CD14-positive monocyte (primary cell): Measurements from ENCODE around the gene UPK1B. TPM values are rescaled to one million over a fixed set of nuclear protein-coding genes. Genes with fewer than 3 reads are reported as not detected.

Source experiments
- DNase-seq, 3 donors: peaks; one replicate each; pipeline ENCODE4 v3.0.0-alpha.2; 2011 to 2022
- H2AFZ ChIP-seq: 2 replicates; pipeline ENCODE4 v1.6.0; 2012; ENCODE audit warnings: mild to moderate bottlenecking, low read depth, low read length, inconsistent platforms; ENCODE audit not compliant: insufficient read depth, poor library complexity, severe bottlenecking
- H3K27ac ChIP-seq, 2 donors: 1 replicate in 1 of 2; 2 replicates in 1 of 2; pipeline ENCODE4 v1.5.1; 2012 to 2013; ENCODE audit warnings: low read length in 2 of 2, control low read depth in 1 of 2, inconsistent platforms in 1 of 2, low read depth in 1 of 2, mild to moderate bottlenecking in 1 of 2
- H3K27me3 ChIP-seq, 2 donors: one replicate each; pipeline versions ENCODE4 v1.6.0 to v1.6.1; 2011 to 2013; ENCODE audit warnings: low read length in 2 of 2; ENCODE audit not compliant: control insufficient read depth in 2 of 2, insufficient read depth in 2 of 2
- H3K36me3 ChIP-seq, 2 donors: replicated peaks in 1 of 2; 1 replicate in 1 of 2; 2 replicates in 1 of 2; pipeline versions ENCODE4 v1.5.1 to v1.6.1; 2012 to 2013; ENCODE audit warnings: low read length in 2 of 2, control low read depth in 1 of 2, inconsistent platforms in 1 of 2, mild to moderate bottlenecking in 1 of 2; ENCODE audit not compliant: insufficient read depth in 2 of 2, control insufficient read depth in 1 of 2
- H3K4me1 ChIP-seq, 2 donors: 1 replicate in 1 of 2; 2 replicates in 1 of 2; pipeline versions ENCODE4 v1.5.1 to v1.6.1; 2012 to 2013; ENCODE audit warnings: low read length in 2 of 2, control low read depth in 1 of 2, inconsistent platforms in 1 of 2, mild to moderate bottlenecking in 1 of 2, moderate library complexity in 1 of 2; ENCODE audit not compliant: insufficient read depth in 2 of 2, control insufficient read depth in 1 of 2
- H3K4me2 ChIP-seq: replicated peaks from 2 replicates; pipeline ENCODE3; 2012; ENCODE audit warnings: low read length, moderate library complexity, mild to moderate bottlenecking; ENCODE audit not compliant: poor library complexity, severe bottlenecking; ENCODE audit errors: extremely low read depth
- H3K4me3 ChIP-seq, 3 experiments: fragments of 200-600 bp in 1 of 3; sonication (generic) in 1 of 3; replicated peaks in 1 of 3; 1 replicate in 2 of 3; 2 replicates in 1 of 3; pipeline ENCODE4 v1.5.1; 2011 to 2013; ENCODE audit warnings: low read length in 3 of 3, mild to moderate bottlenecking in 3 of 3, control low read depth in 2 of 3, low read depth in 2 of 3, inconsistent platforms in 1 of 3, moderate library complexity in 1 of 3
- H3K79me2 ChIP-seq: 2 replicates; pipeline ENCODE4 v1.6.0; 2012; ENCODE audit warnings: mild to moderate bottlenecking, control low read depth, inconsistent platforms, low read length, moderate library complexity; ENCODE audit not compliant: insufficient read depth
- H3K9ac ChIP-seq: 2 replicates; pipeline ENCODE4 v1.6.0; 2017; ENCODE audit warnings: low read length, mild to moderate bottlenecking; ENCODE audit not compliant: insufficient read depth, poor library complexity, severe bottlenecking
- H3K9me3 ChIP-seq, 2 donors: replicated peaks in 1 of 2; 1 replicate in 1 of 2; 2 replicates in 1 of 2; pipeline versions ENCODE4 v1.5.1 to v1.6.1; 2012 to 2013; ENCODE audit warnings: low read length in 2 of 2, control low read depth in 1 of 2; ENCODE audit not compliant: control insufficient read depth in 1 of 2, insufficient read depth in 1 of 2
- H4K20me1 ChIP-seq: 2 replicates; pipeline ENCODE4 v1.6.0; 2012; ENCODE audit warnings: mild to moderate bottlenecking, low read length, control low read depth, moderate library complexity; ENCODE audit not compliant: insufficient read depth
- H3K27ac Mint-ChIP-seq, 7 donors: one replicate each; pipeline ENCODE4 v1.8.0; 2020; ENCODE audit warnings: mild to moderate bottlenecking in 7 of 7, mixed read lengths in 7 of 7, moderate library complexity in 6 of 7, inconsistent platforms in 2 of 7
- H3K27me3 Mint-ChIP-seq, 3 donors: one replicate each; pipeline ENCODE4 v1.8.0; 2021 to 2022; ENCODE audit warnings: low read depth in 3 of 3, mild to moderate bottlenecking in 3 of 3, mixed read lengths in 3 of 3, moderate library complexity in 3 of 3, inconsistent platforms in 1 of 3
- H3K36me3 Mint-ChIP-seq, 2 donors: one replicate each; pipeline ENCODE4 v1.8.0; 2020; ENCODE audit warnings: mixed read lengths in 2 of 2, inconsistent platforms in 1 of 2, mild to moderate bottlenecking in 1 of 2
- H3K4me1 Mint-ChIP-seq: one replicate; pipeline ENCODE4 v1.8.0; 2020; ENCODE audit warnings: mild to moderate bottlenecking, mixed read lengths
- H3K4me3 Mint-ChIP-seq, 2 donors: one replicate each; pipeline ENCODE4 v1.8.0; 2020; ENCODE audit warnings: mild to moderate bottlenecking in 2 of 2, mixed read lengths in 2 of 2, moderate library complexity in 1 of 2
- H3K9me3 Mint-ChIP-seq, 7 donors: one replicate each; pipeline ENCODE4 v1.8.0; 2020 to 2022; ENCODE audit warnings: mixed read lengths in 7 of 7, mild to moderate bottlenecking in 6 of 7, moderate library complexity in 6 of 7, inconsistent platforms in 2 of 7
- WGBS: methylation state at CpG from one replicate; pipeline ENCODE4 v1.1.5; 2013; ENCODE audit warnings: missing lambda C conversion rate; ENCODE audit not compliant: insufficient coverage; 5-methylcytosine and 5-hydroxymethylcytosine counted together
- intact Hi-C, 2 donors: fragments of 100-400 bp; cut with micrococcal nuclease; formaldehyde crosslinking; loops; one replicate each; pipeline versions ENCODE4 v1.15.0 to v1.15.1; 2023
- polyA plus RNA-seq, 3 donors: library from polyadenylated mRNA; depleted of rRNA in 1 of 3; unstranded in 2 of 3; stranded (reverse) in 1 of 3; fragments of 300-500 nt in 2 of 3; fragments of >200 nt in 1 of 3; fragmentation: Illumina TruSeq in 2 of 3; gene quantifications; 1 replicate in 2 of 3; 2 replicates in 1 of 3; pipeline ENCODE4 v1.2.3, GENCODE V29; 2012 to 2021
- TF ChIP-seq, protein P1 (sequence below): fragments of 200-600 bp; IDR thresholded peaks from one replicate; pipeline ENCODE4 v1.8.0; 2022; ENCODE audit warnings: antibody characterized with exemption, mild to moderate bottlenecking

UPK1B gene
- polyA plus RNA-seq, 3 donors = not detected

DNA sequence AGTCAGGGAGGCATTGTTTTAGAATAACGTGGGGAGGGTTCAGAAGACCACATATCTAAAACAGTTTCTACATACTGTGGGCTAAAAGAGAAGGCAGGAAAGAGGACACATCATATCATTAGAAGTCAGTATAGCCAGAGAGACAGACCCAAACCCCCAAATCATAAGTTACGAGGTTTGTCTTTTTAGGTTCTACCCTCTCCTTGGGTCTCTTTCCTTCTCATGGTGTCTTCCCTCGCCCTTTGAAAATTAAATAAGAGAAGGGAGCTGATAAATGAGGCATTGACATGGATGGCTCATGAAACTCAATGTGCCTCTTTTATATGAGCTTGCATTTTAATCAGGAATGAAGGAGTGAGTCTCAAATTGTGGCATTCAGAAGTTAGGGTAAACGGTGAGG, 3.4 kb downstream of the UPK1B start:
- peaks cover 3% of the 10 kb centered on the region for H3K4me1 Mint-ChIP-seq

DNA sequence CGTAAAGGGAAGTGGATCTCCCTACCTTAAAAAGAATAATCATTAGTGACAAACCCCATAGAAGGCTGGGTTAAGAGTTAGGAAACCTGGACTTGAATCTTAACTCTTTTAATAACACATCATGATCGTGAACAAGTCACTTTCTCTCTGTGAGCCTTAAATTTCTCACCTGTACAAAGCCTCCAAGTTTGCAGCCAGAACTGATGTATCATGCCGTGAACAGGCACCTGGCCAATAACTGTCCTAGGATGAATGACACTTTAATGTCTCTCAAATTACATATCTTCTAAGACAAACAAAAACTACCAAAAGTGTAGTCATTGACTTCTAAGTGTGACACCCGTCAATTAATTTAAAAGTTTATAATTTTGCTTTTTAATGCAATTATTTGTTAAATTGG, 3.9 kb downstream of the UPK1B start:
- Mint-ChIP-seq H3K27me3 (peaks cover 7 to 24% (median 14%) of the 10 kb centered on the region in 3 donors), H3K4me3 (no peak overlapping the region), H3K36me3 (no peaks in the 10 kb centered on the region), H3K27ac (no peak overlapping the region), H3K4me1 (peaks cover 3% of the 10 kb centered on the region), H3K9me3 (peaks cover 0 to 4% (median 3%) of the 10 kb centered on the region in 7 donors)
- Histone ChIP-seq H4K20me1 (no peaks in the 10 kb centered on the region), H3K4me1 (no peaks in the 10 kb centered on the region), H2AFZ (no peak overlapping the region), H3K9me3 (no peaks in the 10 kb centered on the region), H3K27ac (no peak overlapping the region), H3K4me2 (no peak overlapping the region), H3K79me2 (no peaks in the 10 kb centered on the region), H3K9ac (no peak overlapping the region), H3K36me3 (no peaks in the 10 kb centered on the region), H3K27me3 (peaks cover 4 to 5% of the 10 kb centered on the region in 2 donors), H3K4me3 (no peak overlapping the region)
- TF ChIP-seq, protein P1, sequence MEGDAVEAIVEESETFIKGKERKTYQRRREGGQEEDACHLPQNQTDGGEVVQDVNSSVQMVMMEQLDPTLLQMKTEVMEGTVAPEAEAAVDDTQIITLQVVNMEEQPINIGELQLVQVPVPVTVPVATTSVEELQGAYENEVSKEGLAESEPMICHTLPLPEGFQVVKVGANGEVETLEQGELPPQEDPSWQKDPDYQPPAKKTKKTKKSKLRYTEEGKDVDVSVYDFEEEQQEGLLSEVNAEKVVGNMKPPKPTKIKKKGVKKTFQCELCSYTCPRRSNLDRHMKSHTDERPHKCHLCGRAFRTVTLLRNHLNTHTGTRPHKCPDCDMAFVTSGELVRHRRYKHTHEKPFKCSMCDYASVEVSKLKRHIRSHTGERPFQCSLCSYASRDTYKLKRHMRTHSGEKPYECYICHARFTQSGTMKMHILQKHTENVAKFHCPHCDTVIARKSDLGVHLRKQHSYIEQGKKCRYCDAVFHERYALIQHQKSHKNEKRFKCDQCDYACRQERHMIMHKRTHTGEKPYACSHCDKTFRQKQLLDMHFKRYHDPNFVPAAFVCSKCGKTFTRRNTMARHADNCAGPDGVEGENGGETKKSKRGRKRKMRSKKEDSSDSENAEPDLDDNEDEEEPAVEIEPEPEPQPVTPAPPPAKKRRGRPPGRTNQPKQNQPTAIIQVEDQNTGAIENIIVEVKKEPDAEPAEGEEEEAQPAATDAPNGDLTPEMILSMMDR = no peak
- no peak for DNase-seq
- WGBS = 100% methylated on average over 1 of the region's 4 CpGs
- intact Hi-C loops = no loop called here

More for the DNA sequence above, 3.4 kb downstream of the UPK1B start:
- no peak overlapping the region for H3K9ac ChIP-seq
- no peaks in the 10 kb centered on the region for H4K20me1 ChIP-seq
- Mint-ChIP-seq H3K9me3 (peaks cover 0 to 4% (median 3%) of the 10 kb centered on the region in 7 donors), H3K4me3 (no peak overlapping the region), H3K27me3 (peaks cover 7 to 27% (median 14%) of the 10 kb centered on the region in 3 donors), H3K27ac (peak overlapping the region in 1 of 7 donors; percentile 4), H3K36me3 (no peaks in the 10 kb centered on the region)
- H3K4me2 ChIP-seq = no peak overlapping the region
- no peaks in the 10 kb centered on the region for H3K36me3 ChIP-seq
- no peaks in the 10 kb centered on the region for H3K79me2 ChIP-seq
- H3K4me3 ChIP-seq = no peak overlapping the region
- no peak for DNase-seq
- peaks cover 5% of the 10 kb centered on the region in 2 donors for H3K27me3 ChIP-seq
- no peak overlapping the region for H3K27ac ChIP-seq
- no peaks in the 10 kb centered on the region for H3K9me3 ChIP-seq
- TF ChIP-seq, protein P1 = no peak
- no peaks in the 10 kb centered on the region for H3K4me1 ChIP-seq
- H2AFZ ChIP-seq = no peak overlapping the region
- 44% methylated on average over 1 of the region's 4 CpGs for WGBS
- intact Hi-C loops = no loop called here
